ENCODE results near the gene PPIF. TPM values are rescaled to one million over a fixed set of nuclear protein-coding genes. Genes with fewer than 3 reads are reported as not detected.

PPIF gene
- total and polyA plus RNA-seq, 2 of the 13 experiments (the other 11 are each of a cell fraction or from before 2014, with no cell fraction given) = 147 to 157 TPM

DNA sequence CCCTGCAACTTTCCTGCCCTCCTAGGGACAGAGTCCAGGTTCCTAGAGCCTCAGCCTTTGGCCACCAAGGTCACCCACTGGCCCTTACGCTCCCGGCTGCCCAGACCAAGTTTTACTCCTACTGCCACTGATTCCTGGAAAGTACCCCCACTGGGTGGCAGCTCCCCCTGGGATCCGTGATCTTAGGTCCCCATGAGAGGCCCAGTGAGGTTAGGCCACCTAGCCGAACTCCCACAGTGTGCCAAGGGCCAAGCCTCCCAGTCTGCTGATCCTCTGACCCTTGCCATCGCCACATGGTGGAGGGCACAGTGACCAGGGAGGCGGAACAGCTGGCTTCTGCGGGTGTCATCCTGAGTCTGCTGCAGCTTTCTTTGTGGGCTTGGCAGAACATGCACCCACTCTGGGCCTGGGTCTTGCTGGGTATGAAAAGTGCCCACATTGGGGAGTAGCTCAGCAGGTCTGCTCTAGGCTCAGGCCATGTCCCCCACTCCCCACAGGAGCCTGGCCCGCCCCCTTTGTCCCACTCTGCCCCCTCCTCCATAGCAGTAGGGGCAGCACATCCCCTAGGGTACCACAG, 40.5 kb upstream of the PPIF start (continued):
- TF ChIP-seq, protein P1, sequence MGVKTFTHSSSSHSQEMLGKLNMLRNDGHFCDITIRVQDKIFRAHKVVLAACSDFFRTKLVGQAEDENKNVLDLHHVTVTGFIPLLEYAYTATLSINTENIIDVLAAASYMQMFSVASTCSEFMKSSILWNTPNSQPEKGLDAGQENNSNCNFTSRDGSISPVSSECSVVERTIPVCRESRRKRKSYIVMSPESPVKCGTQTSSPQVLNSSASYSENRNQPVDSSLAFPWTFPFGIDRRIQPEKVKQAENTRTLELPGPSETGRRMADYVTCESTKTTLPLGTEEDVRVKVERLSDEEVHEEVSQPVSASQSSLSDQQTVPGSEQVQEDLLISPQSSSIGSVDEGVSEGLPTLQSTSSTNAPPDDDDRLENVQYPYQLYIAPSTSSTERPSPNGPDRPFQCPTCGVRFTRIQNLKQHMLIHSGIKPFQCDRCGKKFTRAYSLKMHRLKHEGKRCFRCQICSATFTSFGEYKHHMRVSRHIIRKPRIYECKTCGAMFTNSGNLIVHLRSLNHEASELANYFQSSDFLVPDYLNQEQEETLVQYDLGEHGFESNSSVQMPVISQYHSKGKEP (CRISPR knock-in tag; IDR thresholded peaks at IDR 0.05) = no peak

DNA sequence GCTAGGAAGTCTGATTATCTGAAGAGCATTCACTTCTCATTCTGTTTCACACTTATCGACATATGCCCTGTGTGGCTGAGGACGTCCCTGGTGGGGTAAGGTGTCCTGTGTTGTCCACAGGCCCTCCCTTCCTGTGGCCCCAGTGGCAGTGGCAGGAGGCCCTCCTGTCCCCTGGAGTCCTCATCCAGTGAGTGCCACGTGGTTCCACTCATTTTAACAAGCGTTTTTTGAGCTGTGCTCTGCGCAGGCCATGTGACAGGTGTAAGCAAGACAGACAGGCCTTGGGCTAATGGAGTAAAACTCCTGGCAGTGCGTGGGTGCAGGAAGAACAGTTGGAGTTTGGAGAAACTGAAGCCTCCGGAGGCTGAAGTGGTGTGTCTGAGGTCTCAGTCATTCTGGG, 39.3 kb upstream of the PPIF start:
- no TSS peak for BruUV-seq (replicated peaks)
- H3K27ac ChIP-seq (ENCODE audit: extremely low read length, insufficient read depth, low read length) = no peak overlapping the region
- no peak overlapping the region for H3K4me2 ChIP-seq (ENCODE audit: low read depth, low read length)
- intact Hi-C loops (cut with micrococcal nuclease; ENCODE audit: unreplicated experiment) = no loop called here
- CTCF ChIA-PET (ENCODE audit: low intra/inter-chr PET ratio, low total read pairs) = no interaction called here
- no peaks in the 10 kb centered on the region for H3K27me3 ChIP-seq (ENCODE audit: control insufficient read depth in 1 of 2, insufficient read depth in 2 of 2, low read length in 2 of 2)
- no peak for FAIRE-seq
- whole genome bisulfite sequencing (ENCODE audit: low lambda C conversion rate) = 94% methylated on average over 7 of the region's 7 CpGs
- H2AFZ ChIP-seq (ENCODE audit: low read length) = no peak overlapping the region
- no peak overlapping the region for H3K9ac ChIP-seq (ENCODE audit: insufficient read depth, low read depth, low read length)
- no peak for DNase-seq (ENCODE audit: low spot score)
- H3K79me2 ChIP-seq (ENCODE audit: insufficient read depth, low read length) = no peaks in the 10 kb centered on the region
- H3K36me3 ChIP-seq (replicated peaks in 1 of 2; ENCODE audit: control insufficient read depth in 1 of 2, insufficient read depth in 2 of 2, low read length in 2 of 2) = peaks cover 50 to 70% of the 10 kb centered on the region in 2 experiments
- no peaks in the 10 kb centered on the region for H3K9me3 ChIP-seq (ENCODE audit: low read length)
- in situ Hi-C loops (cut with HindIII; ENCODE audit: extremely low pct_ligation_motif_present, low pct_unique_long_range_greater_than_20kb) = no loop called here
- POLR2A ChIA-PET = no interaction called here
- H4K20me1 ChIP-seq (ENCODE audit: insufficient read depth, low read length) = no peaks in the 10 kb centered on the region; the same call in 1 of the 2 replicates
- H3K4me1 ChIP-seq (ENCODE audit: insufficient read depth, low read length) = no peaks in the 10 kb centered on the region
- ATAC-seq = no peak
- H3K4me3 ChIP-seq (replicated peaks in 1 of 3; ENCODE audit: insufficient read depth in 1 of 3, low read depth in 2 of 3, low read length in 3 of 3) = no peak overlapping the region
- no peak for TF ChIP-seq PITX1 (CRISPR knock-in tag; IDR thresholded peaks at IDR 0.05)
- TF ChIP-seq ZNF33A (CRISPR knock-in tag; IDR thresholded peaks at IDR 0.05; ENCODE audit: borderline replicate concordance) = no peak
- no peak for TF ChIP-seq PCBP2 (optimal IDR thresholded peaks at IDR 0.05; ENCODE audit: low read depth, low read length, poor library complexity, severe bottlenecking)
- TF ChIP-seq, protein P2, sequence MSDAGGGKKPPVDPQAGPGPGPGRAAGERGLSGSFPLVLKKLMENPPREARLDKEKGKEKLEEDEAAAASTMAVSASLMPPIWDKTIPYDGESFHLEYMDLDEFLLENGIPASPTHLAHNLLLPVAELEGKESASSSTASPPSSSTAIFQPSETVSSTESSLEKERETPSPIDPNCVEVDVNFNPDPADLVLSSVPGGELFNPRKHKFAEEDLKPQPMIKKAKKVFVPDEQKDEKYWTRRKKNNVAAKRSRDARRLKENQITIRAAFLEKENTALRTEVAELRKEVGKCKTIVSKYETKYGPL (CRISPR knock-in tag; IDR thresholded peaks at IDR 0.05) = no peak
- TF ChIP-seq, protein P3, sequence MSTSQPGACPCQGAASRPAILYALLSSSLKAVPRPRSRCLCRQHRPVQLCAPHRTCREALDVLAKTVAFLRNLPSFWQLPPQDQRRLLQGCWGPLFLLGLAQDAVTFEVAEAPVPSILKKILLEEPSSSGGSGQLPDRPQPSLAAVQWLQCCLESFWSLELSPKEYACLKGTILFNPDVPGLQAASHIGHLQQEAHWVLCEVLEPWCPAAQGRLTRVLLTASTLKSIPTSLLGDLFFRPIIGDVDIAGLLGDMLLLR (CRISPR knock-in tag; IDR thresholded peaks at IDR 0.05) = no peak
- no peak for TF ChIP-seq ZNF772 (CRISPR knock-in tag; IDR thresholded peaks at IDR 0.05)
- no peak for TF ChIP-seq THYN1 (CRISPR knock-in tag; IDR thresholded peaks at IDR 0.05; ENCODE audit: borderline replicate concordance, low read depth)
- no peak for TF ChIP-seq MAFF (IDR thresholded peaks at IDR 0.05; ENCODE audit: low read depth, low read length)
- TF ChIP-seq ISL2 (CRISPR knock-in tag; IDR thresholded peaks at IDR 0.05) = no peak
- TF ChIP-seq, protein P4, sequence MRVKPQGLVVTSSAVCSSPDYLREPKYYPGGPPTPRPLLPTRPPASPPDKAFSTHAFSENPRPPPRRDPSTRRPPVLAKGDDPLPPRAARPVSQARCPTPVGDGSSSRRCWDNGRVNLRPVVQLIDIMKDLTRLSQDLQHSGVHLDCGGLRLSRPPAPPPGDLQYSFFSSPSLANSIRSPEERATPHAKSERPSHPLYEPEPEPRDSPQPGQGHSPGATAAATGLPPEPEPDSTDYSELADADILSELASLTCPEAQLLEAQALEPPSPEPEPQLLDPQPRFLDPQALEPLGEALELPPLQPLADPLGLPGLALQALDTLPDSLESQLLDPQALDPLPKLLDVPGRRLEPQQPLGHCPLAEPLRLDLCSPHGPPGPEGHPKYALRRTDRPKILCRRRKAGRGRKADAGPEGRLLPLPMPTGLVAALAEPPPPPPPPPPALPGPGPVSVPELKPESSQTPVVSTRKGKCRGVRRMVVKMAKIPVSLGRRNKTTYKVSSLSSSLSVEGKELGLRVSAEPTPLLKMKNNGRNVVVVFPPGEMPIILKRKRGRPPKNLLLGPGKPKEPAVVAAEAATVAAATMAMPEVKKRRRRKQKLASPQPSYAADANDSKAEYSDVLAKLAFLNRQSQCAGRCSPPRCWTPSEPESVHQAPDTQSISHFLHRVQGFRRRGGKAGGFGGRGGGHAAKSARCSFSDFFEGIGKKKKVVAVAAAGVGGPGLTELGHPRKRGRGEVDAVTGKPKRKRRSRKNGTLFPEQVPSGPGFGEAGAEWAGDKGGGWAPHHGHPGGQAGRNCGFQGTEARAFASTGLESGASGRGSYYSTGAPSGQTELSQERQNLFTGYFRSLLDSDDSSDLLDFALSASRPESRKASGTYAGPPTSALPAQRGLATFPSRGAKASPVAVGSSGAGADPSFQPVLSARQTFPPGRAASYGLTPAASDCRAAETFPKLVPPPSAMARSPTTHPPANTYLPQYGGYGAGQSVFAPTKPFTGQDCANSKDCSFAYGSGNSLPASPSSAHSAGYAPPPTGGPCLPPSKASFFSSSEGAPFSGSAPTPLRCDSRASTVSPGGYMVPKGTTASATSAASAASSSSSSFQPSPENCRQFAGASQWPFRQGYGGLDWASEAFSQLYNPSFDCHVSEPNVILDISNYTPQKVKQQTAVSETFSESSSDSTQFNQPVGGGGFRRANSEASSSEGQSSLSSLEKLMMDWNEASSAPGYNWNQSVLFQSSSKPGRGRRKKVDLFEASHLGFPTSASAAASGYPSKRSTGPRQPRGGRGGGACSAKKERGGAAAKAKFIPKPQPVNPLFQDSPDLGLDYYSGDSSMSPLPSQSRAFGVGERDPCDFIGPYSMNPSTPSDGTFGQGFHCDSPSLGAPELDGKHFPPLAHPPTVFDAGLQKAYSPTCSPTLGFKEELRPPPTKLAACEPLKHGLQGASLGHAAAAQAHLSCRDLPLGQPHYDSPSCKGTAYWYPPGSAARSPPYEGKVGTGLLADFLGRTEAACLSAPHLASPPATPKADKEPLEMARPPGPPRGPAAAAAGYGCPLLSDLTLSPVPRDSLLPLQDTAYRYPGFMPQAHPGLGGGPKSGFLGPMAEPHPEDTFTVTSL (CRISPR knock-in tag; IDR thresholded peaks at IDR 0.05; ENCODE audit: borderline replicate concordance) = no peak

Data from HepG2 (cell line).